ENCODE data around the gene HAUS7. TPM values are rescaled to one million over a fixed set of nuclear protein-coding genes. Genes with fewer than 3 reads are reported as not detected.
A peak's percentile ranks its signal among the peaks of the same experiment; 100 is the strongest.

HAUS7 gene
- total RNA-seq, 1 donor from 2014 or later: 27.7 TPM

DNA sequence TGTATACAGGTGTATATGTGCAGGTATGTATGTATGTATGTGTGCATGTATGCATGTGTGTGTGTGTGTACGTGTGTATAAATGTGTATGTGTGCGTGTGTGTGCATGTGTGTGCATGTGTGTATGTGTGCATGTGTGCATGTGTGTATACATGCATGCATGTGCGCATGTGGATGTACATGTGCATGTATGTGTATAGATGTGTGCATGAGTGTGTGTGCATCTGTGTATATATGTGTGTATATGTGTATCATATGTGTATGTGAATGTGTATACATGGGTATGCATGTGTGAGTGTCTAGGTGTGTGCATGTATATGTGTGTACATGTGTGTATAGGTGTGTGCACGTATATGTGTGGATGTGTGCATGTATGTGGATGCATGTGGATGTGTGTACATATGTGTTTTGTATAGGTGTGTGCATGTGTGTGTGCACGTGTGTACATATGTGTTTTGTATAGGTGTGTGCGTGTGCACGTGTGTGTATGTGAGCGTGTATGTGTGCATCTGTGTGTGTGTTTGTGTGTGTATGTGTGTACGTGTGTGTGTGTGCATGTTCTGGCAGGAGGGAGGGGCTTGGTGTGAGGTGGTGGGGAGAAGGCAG lies 30.4 kb upstream of the HAUS7 start:
- H3K4me3 Mint-ChIP-seq (ENCODE audit: unreplicated experiment): no peak overlapping the region
- H3K36me3 Mint-ChIP-seq (ENCODE audit: low read depth, unreplicated experiment): peaks cover 5% of the 10 kb centered on the region
- peaks cover 6% of the 10 kb centered on the region for H3K4me1 Mint-ChIP-seq (ENCODE audit: unreplicated experiment)
- TF ChIP-seq, protein P1, sequence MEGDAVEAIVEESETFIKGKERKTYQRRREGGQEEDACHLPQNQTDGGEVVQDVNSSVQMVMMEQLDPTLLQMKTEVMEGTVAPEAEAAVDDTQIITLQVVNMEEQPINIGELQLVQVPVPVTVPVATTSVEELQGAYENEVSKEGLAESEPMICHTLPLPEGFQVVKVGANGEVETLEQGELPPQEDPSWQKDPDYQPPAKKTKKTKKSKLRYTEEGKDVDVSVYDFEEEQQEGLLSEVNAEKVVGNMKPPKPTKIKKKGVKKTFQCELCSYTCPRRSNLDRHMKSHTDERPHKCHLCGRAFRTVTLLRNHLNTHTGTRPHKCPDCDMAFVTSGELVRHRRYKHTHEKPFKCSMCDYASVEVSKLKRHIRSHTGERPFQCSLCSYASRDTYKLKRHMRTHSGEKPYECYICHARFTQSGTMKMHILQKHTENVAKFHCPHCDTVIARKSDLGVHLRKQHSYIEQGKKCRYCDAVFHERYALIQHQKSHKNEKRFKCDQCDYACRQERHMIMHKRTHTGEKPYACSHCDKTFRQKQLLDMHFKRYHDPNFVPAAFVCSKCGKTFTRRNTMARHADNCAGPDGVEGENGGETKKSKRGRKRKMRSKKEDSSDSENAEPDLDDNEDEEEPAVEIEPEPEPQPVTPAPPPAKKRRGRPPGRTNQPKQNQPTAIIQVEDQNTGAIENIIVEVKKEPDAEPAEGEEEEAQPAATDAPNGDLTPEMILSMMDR (IDR thresholded peaks at IDR 0.05; ENCODE audit: unreplicated experiment): no peak
- H3K27me3 Mint-ChIP-seq (ENCODE audit: unreplicated experiment): peaks cover 8% of the 10 kb centered on the region
- peak overlapping the region; percentile 72 for H3K27ac Mint-ChIP-seq (ENCODE audit: unreplicated experiment)
- DNase-seq (ENCODE audit: low spot score): no peak
- no peaks in the 10 kb centered on the region for H3K9me3 Mint-ChIP-seq (ENCODE audit: unreplicated experiment)

DNA sequence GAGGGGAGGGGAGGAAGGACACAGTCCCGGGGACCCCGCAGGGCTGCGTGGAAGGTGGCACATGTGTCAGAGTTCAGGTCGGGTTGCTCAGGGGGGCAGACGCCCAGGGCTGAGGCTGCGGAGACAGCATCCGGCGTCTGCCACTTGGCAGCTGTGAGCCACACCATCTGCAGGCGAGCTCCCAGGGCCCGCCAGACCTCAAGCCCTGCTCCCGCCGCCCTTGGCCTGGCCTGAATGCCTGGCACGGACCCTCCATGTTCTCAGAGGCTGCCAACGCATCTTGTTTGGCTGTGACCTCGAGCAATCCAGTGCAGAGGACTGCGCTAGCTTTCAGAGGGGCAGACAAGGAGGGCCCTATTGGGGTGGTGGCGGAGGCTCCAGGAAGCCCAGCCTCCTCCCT lies 29.5 kb upstream of the HAUS7 start:
- TF ChIP-seq, protein P1 (IDR thresholded peaks at IDR 0.05; ENCODE audit: unreplicated experiment): no peak
- no peak overlapping the region for H3K4me3 Mint-ChIP-seq (ENCODE audit: unreplicated experiment)
- H3K27ac Mint-ChIP-seq (ENCODE audit: unreplicated experiment): no peak overlapping the region
- peaks cover 5% of the 10 kb centered on the region for H3K36me3 Mint-ChIP-seq (ENCODE audit: low read depth, unreplicated experiment)
- no peaks in the 10 kb centered on the region for H3K9me3 Mint-ChIP-seq (ENCODE audit: unreplicated experiment)
- peaks cover 6% of the 10 kb centered on the region for H3K4me1 Mint-ChIP-seq (ENCODE audit: unreplicated experiment)
- DNase-seq (ENCODE audit: low spot score): no peak
- H3K27me3 Mint-ChIP-seq (ENCODE audit: unreplicated experiment): peaks cover 8% of the 10 kb centered on the region

DNA sequence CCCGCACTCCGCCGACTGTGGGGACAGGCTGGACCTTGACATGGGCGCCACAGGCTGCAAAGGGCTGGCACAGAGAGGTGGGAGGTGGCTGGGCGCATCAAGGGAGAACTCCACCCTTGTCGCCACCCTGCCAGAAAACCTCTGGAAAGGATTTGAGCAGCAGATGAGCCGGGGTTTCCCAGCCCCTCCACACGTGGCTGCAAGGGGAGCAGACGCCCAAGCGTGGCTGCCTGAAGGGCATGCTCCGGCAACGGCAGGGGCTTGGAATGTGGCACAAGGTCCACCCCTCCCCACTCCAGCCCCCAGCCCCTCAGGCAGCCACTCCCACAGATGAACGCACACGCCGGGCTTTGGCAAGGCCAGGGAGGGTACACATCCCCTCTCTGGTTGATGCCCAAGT lies 29.0 kb upstream of the HAUS7 start:
- Mint-ChIP-seq H3K36me3 (ENCODE audit: low read depth, unreplicated experiment) (peaks cover 5% of the 10 kb centered on the region), H3K9me3 (ENCODE audit: unreplicated experiment) (no peaks in the 10 kb centered on the region), H3K4me3 (ENCODE audit: unreplicated experiment) (no peak overlapping the region), H3K27ac (ENCODE audit: unreplicated experiment) (no peak overlapping the region), H3K27me3 (ENCODE audit: unreplicated experiment) (peaks cover 8% of the 10 kb centered on the region), H3K4me1 (ENCODE audit: unreplicated experiment) (peaks cover 6% of the 10 kb centered on the region)
- no peak for DNase-seq (ENCODE audit: low spot score)
- TF ChIP-seq, protein P1 (IDR thresholded peaks at IDR 0.05; ENCODE audit: unreplicated experiment): no peak

DNA sequence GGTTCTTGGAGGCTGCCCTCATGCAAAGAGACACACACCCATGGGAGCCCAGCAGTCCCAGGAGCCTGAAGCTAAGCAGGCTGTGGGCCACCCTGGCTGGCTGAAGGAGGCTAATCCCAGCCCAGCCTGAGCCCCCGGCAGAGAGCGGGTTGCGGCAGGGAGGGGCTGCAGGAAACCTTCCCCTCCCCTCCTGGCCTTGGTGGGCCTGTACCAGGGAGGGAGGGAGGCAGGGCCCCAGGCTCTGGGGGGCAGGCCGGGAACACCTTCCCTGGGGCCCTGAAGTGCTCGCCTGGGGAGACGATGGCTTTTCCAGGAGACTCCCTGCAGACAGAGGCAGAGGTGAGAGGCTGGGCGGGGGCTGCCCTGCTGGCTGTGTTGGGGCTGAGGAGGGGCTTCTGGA lies 28.1 kb upstream of the HAUS7 start:
- H3K27me3 Mint-ChIP-seq (ENCODE audit: unreplicated experiment): peaks cover 8% of the 10 kb centered on the region
- no peak overlapping the region for H3K27ac Mint-ChIP-seq (ENCODE audit: unreplicated experiment)
- H3K4me1 Mint-ChIP-seq (ENCODE audit: unreplicated experiment): peaks cover 11% of the 10 kb centered on the region
- no peak overlapping the region for H3K4me3 Mint-ChIP-seq (ENCODE audit: unreplicated experiment)
- no peak for DNase-seq (ENCODE audit: low spot score)
- peaks cover 5% of the 10 kb centered on the region for H3K36me3 Mint-ChIP-seq (ENCODE audit: low read depth, unreplicated experiment)
- no peaks in the 10 kb centered on the region for H3K9me3 Mint-ChIP-seq (ENCODE audit: unreplicated experiment)
- TF ChIP-seq, protein P1 (IDR thresholded peaks at IDR 0.05; ENCODE audit: unreplicated experiment): no peak

DNA sequence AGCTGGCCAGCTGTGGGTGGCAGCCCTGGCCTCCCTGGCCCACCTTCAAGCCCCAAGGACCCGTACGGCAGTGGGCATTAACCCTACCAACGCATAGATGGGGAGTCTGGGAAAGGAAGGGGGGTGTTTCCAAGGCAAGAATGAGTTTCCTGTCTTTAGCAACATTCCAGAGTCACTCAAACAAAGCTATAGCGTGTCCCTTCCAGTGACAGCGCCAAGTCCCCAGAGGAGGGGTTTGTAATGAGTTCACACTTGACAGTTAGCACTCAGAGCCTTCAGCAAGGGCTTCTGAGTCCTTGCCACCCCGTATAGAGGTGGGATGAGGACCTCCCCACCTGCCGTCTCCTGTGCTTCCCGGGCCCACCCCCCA lies 26.2 kb upstream of the HAUS7 start:
- H3K27ac Mint-ChIP-seq (ENCODE audit: unreplicated experiment): no peak overlapping the region
- H3K4me3 Mint-ChIP-seq (ENCODE audit: unreplicated experiment): no peak overlapping the region
- peaks cover 11% of the 10 kb centered on the region for H3K27me3 Mint-ChIP-seq (ENCODE audit: unreplicated experiment)
- TF ChIP-seq, protein P1 (IDR thresholded peaks at IDR 0.05; ENCODE audit: unreplicated experiment): no peak
- H3K9me3 Mint-ChIP-seq (ENCODE audit: unreplicated experiment): no peaks in the 10 kb centered on the region
- peaks cover 22% of the 10 kb centered on the region for H3K4me1 Mint-ChIP-seq (ENCODE audit: unreplicated experiment)
- peaks cover 5% of the 10 kb centered on the region for H3K36me3 Mint-ChIP-seq (ENCODE audit: low read depth, unreplicated experiment)
- no peak for DNase-seq (ENCODE audit: low spot score)
